CD4-positive, alpha-beta T cell treated with Interleukin-12 subunit alpha and Interleukin-12 subunit beta, for 1 hour (primary cell): Measurements from ENCODE around the gene SH3D19.
"Not testable (repeated sequence)": the region's sequence is repeated elsewhere in the genome, so short reads cannot be mapped to it uniquely, and the experiment has no call there.

Source experiments
- DNase-seq: peaks from one replicate; pipeline ENCODE4 v3.0.0-alpha.2; 2020

Gene SH3D19

GRCh38 chr4:151322161-151322560, 3.2 kb downstream of the SH3D19 start:
- DNase-seq = not testable (repeated sequence)

- no peak for DNase-seq
Measured at GRCh38 chr4:151321586-151321985, 3.8 kb downstream of the SH3D19 start.

- DNase-seq = no peak
Measured at GRCh38 chr4:151319490-151319889, 5.9 kb downstream of the SH3D19 start.

- no peak for DNase-seq
Measured at GRCh38 chr4:151318307-151319006, 6.9 kb downstream of the SH3D19 start.

- DNase-seq = no peak
Measured at GRCh38 chr4:151316645-151317044, 8.8 kb downstream of the SH3D19 start.

- no peak for DNase-seq
Measured at GRCh38 chr4:151315212-151315886, 10.1 kb downstream of the SH3D19 start.

- DNase-seq = no peak
Measured at GRCh38 chr4:151314479-151314878, 10.9 kb downstream of the SH3D19 start.

- no peak for DNase-seq
Measured at GRCh38 chr4:151314010-151314355, 11.4 kb downstream of the SH3D19 start.

- DNase-seq = no peak
Measured at GRCh38 chr4:151313306-151314009, 11.9 kb downstream of the SH3D19 start.

- no peak for DNase-seq
Measured at GRCh38 chr4:151310124-151310728, 15.2 kb downstream of the SH3D19 start.

GRCh38 chr4:151304755-151305154, 20.6 kb downstream of the SH3D19 start:
- DNase-seq = no peak

GRCh38 chr4:151304226-151304625, 21.2 kb downstream of the SH3D19 start:
- no peak for DNase-seq

GRCh38 chr4:151302432-151302831, 23.0 kb downstream of the SH3D19 start:
- DNase-seq = no peak

GRCh38 chr4:151297170-151297569, 28.2 kb downstream of the SH3D19 start:
- DNase-seq = no peak

- DNase-seq = no peak
Measured at GRCh38 chr4:151296227-151296626, 29.2 kb downstream of the SH3D19 start.

- DNase-seq = no peak
Measured at GRCh38 chr4:151294833-151295496, 30.4 kb downstream of the SH3D19 start.

GRCh38 chr4:151292038-151292437, 33.4 kb downstream of the SH3D19 start:
- no peak for DNase-seq

- DNase-seq = no peak
Measured at GRCh38 chr4:151291485-151291884, 33.9 kb downstream of the SH3D19 start.

- no peak for DNase-seq
Measured at GRCh38 chr4:151287409-151287808, 38.0 kb downstream of the SH3D19 start.

GRCh38 chr4:151284534-151285245, 40.7 kb downstream of the SH3D19 start:
- DNase-seq = no peak

- DNase-seq = peak; percentile 20
Measured at GRCh38 chr4:151276787-151277562, 48.4 kb downstream of the SH3D19 start, which contains the start of gene PRSS48. PRSS48 (plus strand) TSS chr4:151277161; CDS start chr4:151277173, 12 bp downstream.
